ENCODE results near the gene BBX.

Gene BBX

DNA sequence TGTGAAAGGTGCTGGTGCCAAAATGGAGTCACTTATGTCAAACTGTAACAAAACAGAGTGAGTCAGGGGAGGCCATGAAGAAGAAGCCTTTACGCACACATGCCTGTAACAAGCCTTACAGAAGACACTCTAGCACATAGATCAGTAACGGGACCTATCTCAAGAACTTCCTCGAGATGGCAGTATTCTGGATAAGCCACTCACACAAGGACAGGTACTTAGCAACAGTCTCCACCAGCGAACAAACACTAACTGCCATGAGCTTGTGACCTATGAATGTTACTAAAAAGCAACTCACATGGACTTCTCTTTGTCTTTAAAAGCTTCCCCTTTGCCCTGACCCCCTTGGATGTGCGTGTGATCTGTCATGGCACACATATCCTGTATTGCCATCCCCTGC, 332.9 kb downstream of the BBX start:
- no peak for DNase-seq

GRCh38 chr3:107857854-107858253, 335.1 kb downstream of the BBX start:
- no peak for DNase-seq

DNA sequence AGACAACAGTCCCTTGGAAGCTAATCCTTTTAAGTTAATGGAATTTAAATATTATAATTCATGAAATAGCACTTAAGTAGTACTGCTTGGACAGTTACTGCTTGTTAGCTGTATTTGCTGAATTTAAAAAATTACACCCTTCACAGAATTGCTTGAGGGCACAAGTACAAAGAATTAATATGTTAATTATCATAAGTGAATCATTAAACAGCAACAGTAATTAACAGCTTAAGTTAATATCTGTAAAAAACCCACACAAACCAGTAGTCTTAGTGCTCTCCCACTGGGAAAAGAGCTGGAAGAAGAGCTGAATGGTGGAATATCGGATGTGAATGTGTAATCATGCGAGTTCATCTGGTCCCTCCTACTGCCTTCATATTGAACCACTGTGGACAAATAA, 336.1 kb downstream of the BBX start:
- no peak for DNase-seq
